BLaER1 (cell line): Measurements from ENCODE around the gene BCL11A.
"Not testable (repeated sequence)": the region's sequence is repeated elsewhere in the genome, so short reads cannot be mapped to it uniquely, and the experiment has no call there.

ENCODE experiments used
- H3K27ac ChIP-seq: shearing (Covaris generic); formaldehyde crosslinking; 2 replicates; pipeline ENCODE4 v1.8.1; 2022
- H3K27me3 ChIP-seq: shearing (Covaris generic); formaldehyde crosslinking; 2 replicates; pipeline ENCODE4 v1.8.1; 2022
- H3K36me3 ChIP-seq: shearing (Covaris generic); formaldehyde crosslinking; 2 replicates; pipeline ENCODE4 v1.8.1; 2022
- H3K4me1 ChIP-seq: shearing (Covaris generic); formaldehyde crosslinking; 2 replicates; pipeline ENCODE4 v1.8.1; 2022
- H3K4me2 ChIP-seq: shearing (Covaris generic); formaldehyde crosslinking; 2 replicates; pipeline ENCODE4 v1.8.1; 2022
- H3K4me3 ChIP-seq: shearing (Covaris generic); formaldehyde crosslinking; 2 replicates; pipeline ENCODE4 v1.8.1; 2022
- H3K9ac ChIP-seq: shearing (Covaris generic); formaldehyde crosslinking; 2 replicates; pipeline ENCODE4 v1.8.1; 2022
- H3K9me3 ChIP-seq: shearing (Covaris generic); formaldehyde crosslinking; 2 replicates; pipeline ENCODE4 v1.8.1; 2022
- H4K20me1 ChIP-seq: shearing (Covaris generic); formaldehyde crosslinking; 2 replicates; pipeline ENCODE4 v1.8.1; 2022
- Cebpa-rat ChIP-seq: shearing (Covaris generic); IDR thresholded peaks from 2 replicates; pipeline ENCODE4 v1.8.1; 2022

BCL11A gene

GRCh38 chr2:60433018-60433596 lies 120.3 kb downstream of the BCL11A start:
- Histone ChIP-seq H3K27ac (no peak overlapping the region), H3K4me3 (no peak overlapping the region), H3K9me3 (no peaks in the 10 kb centered on the region), H3K27me3 (no peaks in the 10 kb centered on the region), H3K4me1 (peaks cover 15% of the 10 kb centered on the region), H3K36me3 (no peaks in the 10 kb centered on the region), H3K9ac (no peak overlapping the region), H4K20me1 (no peaks in the 10 kb centered on the region), H3K4me2 (no peak overlapping the region)
- no peak for TF ChIP-seq Cebpa-rat

GRCh38 chr2:60432035-60432601 lies 121.3 kb downstream of the BCL11A start:
- TF ChIP-seq Cebpa-rat: no peak
- no peaks in the 10 kb centered on the region for H3K36me3 ChIP-seq
- H4K20me1 ChIP-seq: no peaks in the 10 kb centered on the region

GRCh38 chr2:60429681-60430080 lies 123.8 kb downstream of the BCL11A start:
- peaks cover 7% of the 10 kb centered on the region; the same call in 1 of the 2 replicates for H3K9me3 ChIP-seq
- no peak overlapping the region for H3K4me3 ChIP-seq
- H3K27ac ChIP-seq: no peak overlapping the region
- H3K9ac ChIP-seq: no peak overlapping the region
- H4K20me1 ChIP-seq: no peaks in the 10 kb centered on the region
- no peaks in the 10 kb centered on the region for H3K4me1 ChIP-seq
- TF ChIP-seq Cebpa-rat: no peak
- no peaks in the 10 kb centered on the region for H3K36me3 ChIP-seq
- H3K27me3 ChIP-seq: no peaks in the 10 kb centered on the region
- H3K4me2 ChIP-seq: no peak overlapping the region

More at GRCh38 chr2:60432035-60432601, 121.3 kb downstream of the BCL11A start:
- no peaks in the 10 kb centered on the region for H3K27me3 ChIP-seq
- no peak overlapping the region for H3K4me3 ChIP-seq
- no peak overlapping the region for H3K27ac ChIP-seq
- H3K9me3 ChIP-seq: no peaks in the 10 kb centered on the region
- peaks cover 5% of the 10 kb centered on the region for H3K4me1 ChIP-seq
- no peak overlapping the region for H3K9ac ChIP-seq
- H3K4me2 ChIP-seq: no peak overlapping the region

- no peaks in the 10 kb centered on the region for H3K4me1 ChIP-seq
- no peak for TF ChIP-seq Cebpa-rat
These were observed 126.6 kb downstream of the BCL11A start for GRCh38 chr2:60426880-60427279.

GRCh38 chr2:60426341-60426740 lies 127.1 kb downstream of the BCL11A start:
- H3K4me2 ChIP-seq: no peak overlapping the region
- no peaks in the 10 kb centered on the region for H3K4me1 ChIP-seq
- H4K20me1 ChIP-seq: no peaks in the 10 kb centered on the region
- no peak overlapping the region for H3K9ac ChIP-seq
- H3K4me3 ChIP-seq: no peak overlapping the region
- no peak overlapping the region for H3K27ac ChIP-seq
- H3K27me3 ChIP-seq: no peaks in the 10 kb centered on the region
- no peaks in the 10 kb centered on the region for H3K36me3 ChIP-seq
- TF ChIP-seq Cebpa-rat: no peak
- peaks cover 7% of the 10 kb centered on the region; the same call in 1 of the 2 replicates for H3K9me3 ChIP-seq

More at GRCh38 chr2:60426880-60427279, 126.6 kb downstream of the BCL11A start:
- no peak overlapping the region for H3K4me2 ChIP-seq
- no peaks in the 10 kb centered on the region for H3K36me3 ChIP-seq
- H4K20me1 ChIP-seq: no peaks in the 10 kb centered on the region
- H3K4me3 ChIP-seq: no peak overlapping the region
- H3K9me3 ChIP-seq: peaks cover 7% of the 10 kb centered on the region; the same call in 1 of the 2 replicates
- H3K27me3 ChIP-seq: no peaks in the 10 kb centered on the region
- H3K9ac ChIP-seq: no peak overlapping the region
- no peak overlapping the region for H3K27ac ChIP-seq

GRCh38 chr2:60424233-60424632 lies 129.2 kb downstream of the BCL11A start:
- Histone ChIP-seq H3K4me3 (no peak overlapping the region), H3K27ac (no peak overlapping the region), H3K4me1 (no peaks in the 10 kb centered on the region), H3K9ac (no peak overlapping the region), H4K20me1 (no peaks in the 10 kb centered on the region), H3K27me3 (no peaks in the 10 kb centered on the region), H3K9me3 (peaks cover 7% of the 10 kb centered on the region; the same call in 1 of the 2 replicates), H3K4me2 (no peak overlapping the region), H3K36me3 (no peaks in the 10 kb centered on the region)
- no peak for TF ChIP-seq Cebpa-rat

GRCh38 chr2:60423505-60423904 lies 129.9 kb downstream of the BCL11A start:
- TF ChIP-seq Cebpa-rat: no peak
- no peak overlapping the region for H3K27ac ChIP-seq
- no peak overlapping the region for H3K4me2 ChIP-seq

GRCh38 chr2:60422826-60423483 lies 130.5 kb downstream of the BCL11A start:
- peaks cover 7% of the 10 kb centered on the region; the same call in 1 of the 2 replicates for H3K9me3 ChIP-seq
- H3K36me3 ChIP-seq: no peaks in the 10 kb centered on the region
- no peaks in the 10 kb centered on the region for H3K4me1 ChIP-seq
- no peak for TF ChIP-seq Cebpa-rat
- H3K27ac ChIP-seq: no peak overlapping the region
- no peak overlapping the region for H3K4me2 ChIP-seq
- no peaks in the 10 kb centered on the region for H3K27me3 ChIP-seq
- H3K4me3 ChIP-seq: no peak overlapping the region
- no peaks in the 10 kb centered on the region for H4K20me1 ChIP-seq
- no peak overlapping the region for H3K9ac ChIP-seq

More at GRCh38 chr2:60423505-60423904, 129.9 kb downstream of the BCL11A start:
- H3K9me3 ChIP-seq: peaks cover 7% of the 10 kb centered on the region; the same call in 1 of the 2 replicates
- no peaks in the 10 kb centered on the region for H3K36me3 ChIP-seq
- H3K9ac ChIP-seq: no peak overlapping the region
- no peak overlapping the region for H3K4me3 ChIP-seq
- no peaks in the 10 kb centered on the region for H3K27me3 ChIP-seq
- H4K20me1 ChIP-seq: no peaks in the 10 kb centered on the region
- no peaks in the 10 kb centered on the region for H3K4me1 ChIP-seq

- H3K4me1 ChIP-seq: peaks cover 27% of the 10 kb centered on the region
- not testable (repeated sequence) for H3K36me3 ChIP-seq, H3K4me3 ChIP-seq, H3K9ac ChIP-seq, H3K4me2 ChIP-seq, H3K27me3 ChIP-seq, H4K20me1 ChIP-seq, H3K9me3 ChIP-seq, H3K27ac ChIP-seq
These were observed 136.2 kb downstream of the BCL11A start for GRCh38 chr2:60417210-60417609.
